HG03354 (cell line): Measurements from ENCODE around the gene DIP2B.

ENCODE experiments used
- ATAC-seq: cut with Tn5 transposase; IDR thresholded peaks from one replicate; pipeline ENCODE4 v1.9.1; 2021; ENCODE audit warnings: mild to moderate bottlenecking; ENCODE audit not compliant: unreplicated experiment, poor library complexity, severe bottlenecking

DIP2B gene

DNA sequence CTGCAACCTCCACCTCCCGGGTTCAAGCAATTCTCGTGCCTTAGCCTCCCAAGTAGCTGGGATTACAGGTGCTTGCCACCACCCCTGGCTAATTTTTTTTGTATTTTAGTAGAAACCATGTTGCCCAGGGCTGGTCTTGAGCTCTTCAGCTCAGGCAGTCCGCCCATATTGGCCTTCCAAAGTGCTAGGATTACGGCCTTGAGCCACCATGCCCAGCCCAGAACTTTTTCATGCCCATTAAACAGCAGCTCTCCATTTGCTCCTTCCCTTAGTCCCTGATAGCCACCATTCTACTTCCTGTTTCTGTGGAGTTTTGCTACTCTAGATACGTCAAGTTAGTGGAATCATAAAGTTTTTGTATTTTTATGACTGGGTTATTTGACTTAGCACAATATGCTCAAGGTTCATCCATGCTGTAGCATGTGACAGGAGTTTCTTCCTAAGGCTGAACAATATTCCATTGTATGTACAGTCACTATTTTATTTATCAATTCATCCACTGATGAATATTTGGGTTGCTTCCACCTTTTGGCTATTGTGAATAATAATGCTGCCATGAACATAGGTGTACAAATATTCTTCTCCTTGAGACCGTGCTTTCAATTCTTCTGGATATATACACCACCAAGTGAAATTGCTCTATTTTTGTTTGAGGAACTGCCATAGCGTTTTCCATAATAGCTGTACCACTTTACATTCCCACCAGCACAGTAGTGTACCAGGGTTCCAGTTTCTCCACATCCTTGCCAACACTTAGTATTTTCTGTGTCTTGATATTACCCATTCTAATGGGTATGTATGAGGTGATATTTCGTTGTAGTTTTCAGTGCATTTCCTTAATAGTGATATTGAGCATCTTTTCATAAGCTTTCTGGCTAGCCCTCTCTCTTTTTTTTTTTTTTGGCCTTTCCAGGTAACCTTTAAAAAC lies 274.1 kb downstream of the DIP2B start:
- no peak for ATAC-seq

GRCh38 chr12:50780013-50780412 lies 275.2 kb downstream of the DIP2B start:
- ATAC-seq: no peak

- ATAC-seq: no peak
Measured at GRCh38 chr12:50784501-50784900, 279.7 kb downstream of the DIP2B start.

DNA sequence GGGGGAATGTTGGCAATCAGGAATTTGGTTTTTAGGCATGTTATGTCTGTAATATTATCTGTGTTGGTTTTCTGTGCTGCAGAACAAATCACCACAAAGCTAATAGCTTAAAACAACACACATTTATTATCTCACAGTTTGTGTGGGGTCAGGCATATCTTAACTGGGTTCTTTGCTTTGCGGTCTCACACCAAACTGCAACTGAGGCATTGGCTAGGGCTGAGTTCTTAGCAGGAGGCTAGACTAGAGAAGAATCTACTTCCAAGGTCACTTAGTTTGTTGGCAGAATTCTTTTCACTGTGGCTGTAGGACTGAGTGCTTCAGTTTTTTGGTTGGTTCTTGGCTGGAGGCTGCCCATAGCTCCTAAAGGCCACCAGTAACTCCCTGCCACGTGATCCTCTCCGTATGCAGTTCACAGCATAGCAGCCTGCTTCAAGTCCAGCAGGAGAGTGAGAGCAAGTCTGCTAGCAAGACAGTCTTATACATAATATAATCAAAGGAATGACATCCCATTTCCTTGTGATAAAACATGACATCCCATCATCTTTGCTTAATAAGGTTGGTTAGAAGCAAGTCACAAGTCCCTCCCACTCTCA lies 280.7 kb downstream of the DIP2B start:
- ATAC-seq: no peak

- ATAC-seq: no peak
Measured at GRCh38 chr12:50786498-50787231, 281.9 kb downstream of the DIP2B start.

GRCh38 chr12:50787618-50788017 lies 282.8 kb downstream of the DIP2B start:
- ATAC-seq: no peak

DNA sequence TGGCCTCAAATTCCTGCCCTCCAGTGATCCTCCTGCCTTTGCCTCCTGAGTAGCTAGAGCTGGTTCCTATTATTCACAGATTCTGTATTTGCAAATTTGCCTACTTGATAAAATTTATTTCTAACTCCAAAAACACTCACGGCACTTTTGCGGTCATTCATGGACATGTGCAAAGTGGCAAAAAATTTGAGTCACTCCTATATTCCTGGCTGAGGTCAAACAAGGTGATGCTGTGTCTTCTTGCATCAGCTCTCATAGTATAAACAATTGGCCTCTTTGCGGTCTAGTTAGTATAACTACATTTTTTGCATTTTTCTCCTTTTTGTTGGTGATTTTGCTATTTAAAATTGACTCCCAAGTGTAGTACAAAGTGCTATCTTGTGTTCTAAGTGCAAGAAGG lies 283.8 kb downstream of the DIP2B start:
- no peak for ATAC-seq

- ATAC-seq: no peak
Measured at GRCh38 chr12:50790081-50790480, 285.3 kb downstream of the DIP2B start.
